ENCODE measurements around the gene NRIP3. TPM values are rescaled to one million over a fixed set of nuclear protein-coding genes. Genes with fewer than 3 reads are reported as not detected.

NRIP3 gene
- total and polyA plus RNA-seq, 2 of the 13 experiments (the other 11 are each of a cell fraction or from before 2014, with no cell fraction given) = 0.04 to 0.07 TPM

- TF ChIP-seq AFF4 (CRISPR knock-in tag; IDR thresholded peaks at IDR 0.05) (no peak), BORCS8-MEF2B (CRISPR knock-in tag; IDR thresholded peaks at IDR 0.05) (no peak), HDAC6 (IDR thresholded peaks at IDR 0.05; ENCODE audit: low read depth, low read length) (no peak), MAZ (IDR thresholded peaks at IDR 0.05; ENCODE audit: borderline replicate concordance, low read depth, low read length) (peak; percentile 32), MAZ (CRISPR knock-in tag; IDR thresholded peaks at IDR 0.05; ENCODE audit: low read depth) (peak; percentile 38), ZNF710 (CRISPR knock-in tag; IDR thresholded peaks at IDR 0.05; ENCODE audit: borderline replicate concordance) (no peak), ZNF160 (CRISPR knock-in tag; IDR thresholded peaks at IDR 0.05) (no peak), ZNF101 (CRISPR knock-in tag; IDR thresholded peaks at IDR 0.05; ENCODE audit: borderline replicate concordance, low read depth) (no peak), NAIF1 (CRISPR knock-in tag; IDR thresholded peaks at IDR 0.05; ENCODE audit: borderline replicate concordance) (0 out of 2 replicates have a peak, but pooled peaks have one; percentile 58), ZNF136 (CRISPR knock-in tag; IDR thresholded peaks at IDR 0.05; ENCODE audit: low read depth) (no peak; the same call in 1 of the 2 replicates), ZC3H4 (CRISPR knock-in tag; IDR thresholded peaks at IDR 0.05; ENCODE audit: borderline replicate concordance) (no peak), ZNF713 (CRISPR knock-in tag; IDR thresholded peaks at IDR 0.05) (no peak; the same call in 1 of the 2 replicates), SATB2 (CRISPR knock-in tag; IDR thresholded peaks at IDR 0.05) (no peak; the same call in none of the 2 replicates), HINFP (CRISPR knock-in tag; IDR thresholded peaks at IDR 0.05; ENCODE audit: low read depth) (no peak)
Measured at GRCh38 chr11:8964324-8965320, 39.2 kb downstream of the NRIP3 start, which contains the start of gene TMEM9B (continued).
